ENCODE measurements around the gene GPX7. TPM values are rescaled to one million over a fixed set of nuclear protein-coding genes. Genes with fewer than 3 reads are reported as not detected.

GPX7 gene
- total RNA-seq, 1 donor from 2014 or later: 20.9 TPM

DNA sequence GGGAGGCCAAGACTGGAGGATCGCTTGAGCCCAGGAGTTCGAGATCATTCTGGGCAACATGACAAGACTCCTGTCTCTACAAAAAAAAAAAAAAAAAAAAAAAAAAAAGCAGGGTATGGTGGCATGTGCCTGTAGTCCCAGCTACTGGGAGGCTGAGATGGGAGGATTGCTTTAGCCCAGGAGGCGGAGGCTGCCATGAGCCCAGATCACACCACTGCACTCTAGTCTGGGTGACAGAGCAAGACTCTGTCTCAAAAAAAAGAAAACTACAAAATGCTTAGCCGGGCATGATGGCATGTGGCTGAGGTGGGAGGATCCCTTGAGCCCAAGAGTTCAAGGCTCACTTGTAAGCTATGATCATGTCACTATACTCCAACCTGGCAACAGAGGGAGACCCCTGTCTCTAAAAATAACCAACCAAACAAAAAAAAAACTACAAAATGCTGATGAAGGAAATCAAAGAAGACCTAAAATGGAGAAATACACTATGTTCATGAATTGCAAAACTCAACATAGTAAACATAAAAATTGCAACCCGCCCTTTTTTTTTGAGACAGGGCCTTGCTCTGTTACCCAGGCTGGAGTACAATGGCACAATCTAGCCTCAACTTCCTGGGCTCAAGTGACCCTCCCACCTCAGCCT lies 51.2 kb downstream of the GPX7 start:
- CTCF ChIA-PET: interaction anchor here (1.2 to 1.4 kb wide), 2 partner anchors 13 to 33 kb away, joined by 3 read pairs; no protein-coding TSS in a partner anchor
- Mint-ChIP-seq H3K4me3 (no peak overlapping the region), H3K36me3 (ENCODE audit: low read depth) (peaks cover 63% of the 10 kb centered on the region), H3K27ac (peak overlapping the region; percentile 75), H3K4me1 (peaks cover 21% of the 10 kb centered on the region), H3K27me3 (no peaks in the 10 kb centered on the region), H3K9me3 (no peaks in the 10 kb centered on the region)
- ATAC-seq (ENCODE audit: low read depth) (no peak), DNase-seq (no peak)
- TF ChIP-seq, protein P1, sequence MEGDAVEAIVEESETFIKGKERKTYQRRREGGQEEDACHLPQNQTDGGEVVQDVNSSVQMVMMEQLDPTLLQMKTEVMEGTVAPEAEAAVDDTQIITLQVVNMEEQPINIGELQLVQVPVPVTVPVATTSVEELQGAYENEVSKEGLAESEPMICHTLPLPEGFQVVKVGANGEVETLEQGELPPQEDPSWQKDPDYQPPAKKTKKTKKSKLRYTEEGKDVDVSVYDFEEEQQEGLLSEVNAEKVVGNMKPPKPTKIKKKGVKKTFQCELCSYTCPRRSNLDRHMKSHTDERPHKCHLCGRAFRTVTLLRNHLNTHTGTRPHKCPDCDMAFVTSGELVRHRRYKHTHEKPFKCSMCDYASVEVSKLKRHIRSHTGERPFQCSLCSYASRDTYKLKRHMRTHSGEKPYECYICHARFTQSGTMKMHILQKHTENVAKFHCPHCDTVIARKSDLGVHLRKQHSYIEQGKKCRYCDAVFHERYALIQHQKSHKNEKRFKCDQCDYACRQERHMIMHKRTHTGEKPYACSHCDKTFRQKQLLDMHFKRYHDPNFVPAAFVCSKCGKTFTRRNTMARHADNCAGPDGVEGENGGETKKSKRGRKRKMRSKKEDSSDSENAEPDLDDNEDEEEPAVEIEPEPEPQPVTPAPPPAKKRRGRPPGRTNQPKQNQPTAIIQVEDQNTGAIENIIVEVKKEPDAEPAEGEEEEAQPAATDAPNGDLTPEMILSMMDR (IDR thresholded peaks at IDR 0.05): no peak
- intact Hi-C loops (cut with micrococcal nuclease): no loop called here
- POLR2A ChIA-PET: interaction anchor here (0.6 kb wide), 1 partner anchor 55 kb away, joined by 3 read pairs; no protein-coding TSS in a partner anchor

DNA sequence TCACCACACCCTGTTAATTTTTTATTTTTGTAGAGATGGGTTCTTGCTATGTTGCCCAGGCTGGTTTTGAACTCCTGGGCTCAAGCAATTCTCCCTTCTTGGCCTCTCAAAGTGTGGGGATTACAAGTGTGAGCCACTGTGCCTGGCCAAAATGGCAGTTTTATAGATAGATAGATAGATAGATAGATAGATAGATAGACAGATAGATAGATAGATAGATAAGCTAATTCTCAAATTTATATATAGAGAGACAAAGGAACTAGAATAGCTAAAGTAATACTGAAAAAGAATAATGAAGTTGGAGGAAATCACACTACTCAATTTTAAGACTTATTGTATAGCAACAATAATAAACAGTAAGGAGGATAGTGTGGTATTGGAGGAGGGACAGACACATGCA lies 51.9 kb downstream of the GPX7 start:
- CTCF ChIA-PET: interaction anchor here (1.2 to 1.4 kb wide), 2 partner anchors 14 to 34 kb away, joined by 3 read pairs; no protein-coding TSS in a partner anchor
- DNase-seq (no peak), ATAC-seq (ENCODE audit: low read depth) (no peak)
- H3K27me3 Mint-ChIP-seq: no peaks in the 10 kb centered on the region
- intact Hi-C loops (cut with micrococcal nuclease): no loop called here
- H3K4me1 Mint-ChIP-seq: peaks cover 24% of the 10 kb centered on the region
- peak overlapping the region; percentile 75 for H3K27ac Mint-ChIP-seq
- H3K36me3 Mint-ChIP-seq (ENCODE audit: low read depth): peaks cover 59% of the 10 kb centered on the region
- H3K4me3 Mint-ChIP-seq: no peak overlapping the region
- TF ChIP-seq, protein P1 (IDR thresholded peaks at IDR 0.05): no peak
- POLR2A ChIA-PET: no interaction called here
- no peaks in the 10 kb centered on the region for H3K9me3 Mint-ChIP-seq

DNA sequence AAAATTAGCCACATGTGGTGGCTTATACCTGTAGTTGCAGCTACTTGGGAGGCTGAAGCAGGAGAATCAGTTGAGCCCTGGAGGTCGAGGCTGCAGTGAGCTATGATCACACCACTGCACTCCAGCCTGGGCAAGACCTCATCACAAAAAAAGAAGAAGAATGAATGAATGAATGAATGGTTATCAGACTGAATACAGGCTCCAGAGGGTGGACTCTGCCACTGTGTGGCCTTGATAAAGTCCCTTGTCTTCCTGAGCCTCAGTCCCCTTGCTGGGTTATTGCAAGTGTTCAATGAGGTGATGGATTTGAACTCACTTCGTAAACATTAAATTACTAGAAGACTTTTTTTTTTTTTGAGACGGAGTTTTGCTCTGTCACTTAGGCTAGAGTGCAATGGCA lies 55.5 kb downstream of the GPX7 start:
- Mint-ChIP-seq H3K27me3 (no peaks in the 10 kb centered on the region), H3K4me3 (no peak overlapping the region), H3K36me3 (ENCODE audit: low read depth) (peaks cover 51% of the 10 kb centered on the region), H3K4me1 (peaks cover 25% of the 10 kb centered on the region), H3K9me3 (no peaks in the 10 kb centered on the region), H3K27ac (peak overlapping the region; percentile 85)
- intact Hi-C loops (cut with micrococcal nuclease): loop anchor here (2.0 kb wide), 2 partner anchors 29 to 55 kb away; partner anchors contain the start of gene GPX7
- CTCF ChIA-PET: no interaction called here
- no peak for ATAC-seq (ENCODE audit: low read depth)
- DNase-seq: no peak
- TF ChIP-seq, protein P1 (IDR thresholded peaks at IDR 0.05): no peak
- POLR2A ChIA-PET: interaction anchor here (2.6 to 3.7 kb wide), 2 partner anchors 21 to 25 kb away, joined by 33 to 39 read pairs; partner anchors contain the start of gene SHISAL2A

Other genes with a start within 250 kb of the GPX7 start
- 51.3 and 66.4 TPM in 2 replicates for gene CC2D1B, start 236.2 kb upstream of the GPX7 start, total RNA-seq
- 3.2 TPM in 2 replicates for gene ORC1, start 197.9 kb upstream of the GPX7 start, total RNA-seq
- 75.6 and 78.4 TPM in 2 replicates for gene PRPF38A, start 197.8 kb upstream of the GPX7 start, total RNA-seq
- 143 and 158 TPM in 2 replicates for gene TUT4, start 49.3 kb upstream of the GPX7 start, total RNA-seq
- gene SHISAL2A, start 30.8 kb downstream of the GPX7 start, total RNA-seq: 36.8 and 44.2 TPM in 2 replicates
- 23.5 and 23.6 TPM in 2 replicates for gene COA7, start 96.0 kb downstream of the GPX7 start, total RNA-seq
- 14.9 and 17.3 TPM in 2 replicates for gene ZYG11B, start 124.1 kb downstream of the GPX7 start, total RNA-seq
- 1.3 and 1.5 TPM in 2 replicates for gene ZYG11A, start 240.4 kb downstream of the GPX7 start, total RNA-seq

Data from activated B cell treated with CpG ODN at 0.5 μM for 24 hours (primary cell).